UCSD-AML1 (cell line): Measurements from ENCODE around the gene NADSYN1.

Source experiments
- DNase-seq: peaks from one replicate; lab custom pipeline; 2025; ENCODE audit not compliant: unreplicated experiment; lab: John Stamatoyannopoulos, UW

The NADSYN1 gene

DNA sequence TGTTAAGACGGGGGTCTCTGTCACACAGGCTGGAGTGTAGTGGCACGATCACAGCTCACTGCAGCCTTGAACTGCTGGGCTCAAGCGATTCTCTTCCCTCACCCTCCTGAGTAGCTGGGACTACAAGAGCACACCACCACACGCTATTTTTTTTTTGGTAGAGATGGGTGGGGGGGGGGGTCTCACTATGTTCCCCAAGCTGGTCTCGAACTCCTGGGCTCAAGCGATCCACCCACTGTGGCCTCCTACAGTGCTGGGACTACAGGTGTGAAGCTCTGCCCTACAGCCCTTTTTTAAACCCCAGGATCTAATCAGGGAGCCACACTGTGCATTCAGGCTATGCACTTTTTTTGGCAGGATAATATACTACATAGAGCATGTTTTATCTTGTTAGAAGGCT lies 3.4 kb upstream of the NADSYN1 start:
- DNase-seq, result no peak

DNA sequence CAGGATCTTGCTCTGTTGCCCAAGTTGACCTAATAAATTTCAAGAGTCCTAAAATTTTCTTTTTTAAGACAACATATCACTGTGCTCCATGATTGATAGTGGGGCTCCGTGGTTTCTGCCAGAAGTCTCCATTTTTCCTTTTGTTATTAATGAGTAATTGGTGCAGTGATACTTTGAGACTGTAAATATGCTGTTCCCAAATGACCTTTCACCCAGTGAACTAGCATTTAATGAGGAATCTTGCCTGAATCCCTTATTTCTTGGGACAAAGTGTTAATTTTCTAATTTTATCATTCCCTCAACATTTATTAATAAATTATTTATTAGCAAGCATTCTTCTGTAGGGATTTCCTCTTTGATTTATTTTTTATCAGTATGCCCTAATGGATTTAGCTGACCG lies 2.5 kb upstream of the NADSYN1 start:
- no peak for DNase-seq

DNA sequence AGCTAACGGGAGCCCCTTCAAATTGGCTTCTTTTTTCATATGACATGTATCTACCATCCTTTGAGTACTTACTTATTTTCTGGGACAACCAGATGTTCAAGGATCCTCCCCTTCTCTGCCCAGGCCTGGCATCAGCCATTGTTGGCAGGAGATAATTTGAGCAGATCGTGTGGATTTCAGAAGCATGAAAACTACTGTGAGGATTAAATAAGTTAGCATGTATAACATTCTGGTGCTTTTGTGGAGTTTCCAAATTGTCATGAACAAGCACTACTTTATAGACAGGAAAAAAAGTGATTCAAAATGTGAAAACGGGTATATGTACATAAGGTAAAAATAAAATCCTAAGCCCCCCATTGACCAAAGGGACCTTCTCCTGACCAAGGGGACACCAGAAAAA lies 2.1 kb upstream of the NADSYN1 start:
- no peak for DNase-seq

DNA sequence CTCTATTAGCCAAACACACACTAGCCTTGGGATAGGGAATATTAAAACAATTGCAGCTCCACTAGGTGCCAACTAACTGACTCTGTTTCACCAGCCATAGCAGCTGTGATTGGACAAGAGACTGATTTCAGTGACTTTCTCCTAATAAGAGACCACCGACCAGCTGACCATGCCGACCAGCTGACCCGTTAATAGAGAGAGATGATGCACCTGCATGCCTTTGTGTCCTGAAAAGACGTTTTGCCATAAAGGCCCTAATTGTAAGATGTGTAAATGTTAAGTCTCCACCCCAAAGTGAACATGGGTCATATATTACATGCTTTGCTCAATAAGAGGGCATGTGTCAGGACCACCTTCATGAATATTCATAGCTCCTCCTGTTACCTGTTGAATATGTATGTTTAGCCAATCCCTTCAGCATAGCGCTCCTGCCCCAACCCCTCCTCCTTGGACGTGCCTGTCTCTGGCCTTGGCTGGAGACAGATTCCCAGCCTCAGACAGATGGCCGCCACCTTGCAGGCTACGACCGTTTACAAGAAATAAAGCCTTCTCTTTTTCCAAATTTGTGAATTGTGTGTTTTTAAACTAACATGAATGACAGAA lies 1.3 kb upstream of the NADSYN1 start:
- DNase-seq, result peak; percentile 28

DNA sequence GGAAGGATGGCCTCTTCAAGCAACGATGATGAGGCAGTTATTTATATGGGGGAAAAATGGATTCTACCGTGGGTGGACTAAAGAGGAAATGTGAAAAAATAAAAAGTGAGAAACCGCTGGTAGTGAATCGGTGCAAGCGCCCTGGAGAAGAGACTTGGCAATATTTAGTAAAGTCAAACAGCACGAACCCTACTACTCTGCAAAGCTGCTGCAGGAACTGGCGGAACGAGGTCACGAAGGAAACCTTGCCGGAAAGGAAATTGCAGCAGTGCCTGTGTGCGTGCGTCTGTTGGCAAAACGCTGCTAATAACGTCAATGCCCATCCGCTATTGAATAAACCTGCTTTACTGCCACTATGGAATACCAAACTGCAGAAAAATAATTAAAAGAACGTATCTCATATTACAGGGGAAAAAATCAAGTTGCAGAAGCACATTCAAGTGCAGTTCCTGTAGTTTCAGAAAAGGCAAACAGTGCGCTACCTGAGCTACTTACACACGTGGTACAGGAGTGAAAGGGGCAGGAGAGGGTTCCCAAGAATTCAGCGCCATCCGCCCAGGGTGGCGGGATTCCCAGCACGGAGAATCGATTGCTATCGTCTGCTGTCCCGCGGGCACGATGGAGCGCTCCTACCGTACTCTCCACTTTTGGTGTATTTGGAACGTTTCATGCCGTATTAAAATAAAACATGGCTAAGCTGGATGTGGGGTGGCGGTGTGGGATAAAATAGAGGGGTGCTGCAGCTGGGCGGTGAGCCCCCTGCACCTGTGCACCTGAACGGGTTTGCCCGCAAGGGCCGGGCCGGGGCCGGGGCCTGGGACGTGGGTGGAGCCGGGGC lies 585 bp upstream of the NADSYN1 start:
- peak; percentile 59 for DNase-seq

DNA sequence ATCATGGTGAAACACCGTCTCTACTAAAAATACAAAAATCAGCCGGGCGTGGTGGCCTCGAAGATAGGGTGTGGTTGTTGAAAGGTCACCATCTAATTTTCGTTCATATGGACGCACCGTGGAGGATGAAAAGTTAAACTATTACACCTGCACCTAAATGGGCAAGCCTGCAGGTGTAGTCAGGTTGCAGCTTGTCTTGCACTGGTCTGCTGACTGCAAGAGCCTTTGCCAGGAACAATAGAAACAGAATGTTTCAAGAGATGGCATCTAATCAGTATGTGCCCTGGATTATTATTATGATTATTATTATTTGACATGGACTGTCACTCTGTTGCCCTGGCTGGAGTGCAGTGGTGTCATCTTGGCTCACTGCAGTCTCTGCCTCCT lies 908 bp downstream of the NADSYN1 start:
- no peak for DNase-seq

DNA sequence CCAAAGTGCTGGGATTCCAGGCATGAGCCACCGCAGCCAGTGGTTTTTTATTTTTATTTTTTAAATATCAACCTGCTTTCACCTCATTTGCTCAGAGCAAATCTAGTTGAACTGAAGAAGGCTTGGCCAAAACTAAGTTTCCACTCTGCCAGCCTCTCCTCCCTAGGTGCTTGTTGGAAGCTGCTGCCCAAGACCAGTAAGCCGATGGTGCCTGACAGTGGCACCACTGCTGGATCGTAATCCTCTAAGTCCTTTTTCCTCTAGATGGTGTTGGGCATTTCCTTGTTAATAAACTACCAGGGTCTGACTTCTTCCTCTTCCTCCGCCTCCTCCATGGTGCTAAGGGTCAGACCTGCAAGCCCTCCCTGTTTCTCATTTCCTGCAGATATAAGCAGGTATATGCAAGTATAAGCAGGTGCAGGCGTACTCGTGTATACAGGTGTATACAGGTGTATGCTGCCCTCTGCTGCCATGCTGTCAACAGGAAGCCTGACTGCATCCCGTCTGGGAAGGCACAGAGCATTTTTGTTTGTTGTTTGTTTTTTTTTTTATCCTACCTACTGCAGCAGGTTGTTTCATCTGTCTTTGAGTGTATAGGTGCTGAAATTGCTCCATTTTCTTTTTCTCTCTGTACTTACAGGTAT lies 1.6 kb downstream of the NADSYN1 start:
- no peak for DNase-seq

DNA sequence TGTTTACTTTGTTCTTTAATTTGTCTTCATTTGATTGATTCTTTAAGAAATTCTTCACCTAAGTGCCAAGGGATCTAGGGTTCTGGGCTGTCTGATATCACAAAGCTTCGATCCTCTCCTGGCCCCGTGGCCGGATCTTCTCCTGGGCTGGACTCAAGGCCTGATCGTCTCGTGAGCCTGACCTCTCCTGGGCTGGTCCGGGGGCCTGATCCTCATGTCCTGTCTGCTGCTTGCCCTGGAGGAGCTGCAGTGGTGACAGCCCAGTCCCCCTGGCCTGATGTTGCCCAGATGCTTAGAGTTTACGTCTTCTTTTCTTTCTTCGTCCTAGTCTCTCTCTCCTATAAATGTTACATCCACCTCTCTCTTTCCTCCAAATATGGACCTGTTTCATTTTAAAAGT lies 3.3 kb downstream of the NADSYN1 start:
- no peak for DNase-seq

DNA sequence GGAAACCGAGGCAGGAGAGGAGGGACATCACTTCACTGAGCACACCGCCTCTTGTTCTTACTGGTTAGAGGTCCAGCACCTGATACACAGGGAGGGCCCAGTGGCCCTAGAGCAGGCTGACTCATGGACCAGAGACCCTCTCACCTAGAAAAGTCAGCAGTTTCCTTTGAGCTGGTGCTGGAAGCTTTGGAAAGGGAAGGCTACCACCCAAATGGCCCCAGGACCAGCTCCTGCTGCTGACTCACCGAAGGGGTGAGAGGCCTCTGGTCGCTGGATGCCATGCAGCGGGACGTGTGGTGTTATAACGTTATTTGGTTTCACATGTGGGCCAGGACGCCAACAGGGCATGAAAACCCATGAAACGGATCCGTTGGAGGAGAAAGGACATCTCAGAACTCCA lies 3.8 kb downstream of the NADSYN1 start:
- no peak for DNase-seq

DNA sequence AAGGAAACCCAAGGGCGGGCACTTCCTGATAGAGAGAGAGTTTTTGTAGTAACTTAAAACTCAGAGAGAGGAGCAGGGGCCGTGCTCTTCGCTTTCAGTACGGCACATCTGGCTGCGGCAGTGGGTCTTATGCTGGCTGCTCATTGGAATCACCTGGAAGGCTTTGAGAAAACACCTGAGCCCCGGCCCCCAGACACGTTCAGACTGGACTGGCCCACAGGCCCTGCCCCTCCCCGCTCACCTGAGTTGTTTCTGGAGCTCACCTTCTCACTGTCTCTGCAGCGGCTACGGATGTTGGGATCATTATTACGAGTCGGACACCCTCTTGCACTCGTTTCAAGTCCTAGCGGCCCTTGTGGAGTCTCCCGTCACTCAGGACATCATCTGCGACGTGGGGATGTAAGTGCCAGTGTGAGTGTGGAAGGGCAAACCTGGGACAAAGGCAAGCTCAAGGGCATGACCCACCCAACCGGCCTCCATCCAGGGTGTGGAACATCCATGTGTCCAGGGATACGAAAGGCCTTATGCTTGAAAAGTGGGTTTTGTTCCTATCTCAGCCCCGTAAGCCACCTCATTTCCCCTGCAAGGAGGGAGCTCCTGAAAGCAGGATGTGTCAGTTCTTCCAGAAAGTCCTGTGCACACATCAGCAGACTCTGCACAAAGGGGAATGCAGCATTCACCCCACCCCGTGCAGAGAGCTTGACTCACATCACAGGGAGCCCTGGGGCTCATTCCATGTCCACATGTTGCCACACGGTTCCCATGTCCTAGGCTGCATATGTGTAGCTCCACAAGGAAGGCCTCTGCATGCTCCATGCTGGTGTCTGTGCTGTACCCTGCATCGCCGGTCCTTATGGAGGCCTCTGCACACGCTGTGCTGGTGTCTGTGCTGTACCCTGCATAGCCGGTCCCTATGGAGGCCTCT lies 5.4 kb downstream of the NADSYN1 start:
- DNase-seq, result no peak

DNA sequence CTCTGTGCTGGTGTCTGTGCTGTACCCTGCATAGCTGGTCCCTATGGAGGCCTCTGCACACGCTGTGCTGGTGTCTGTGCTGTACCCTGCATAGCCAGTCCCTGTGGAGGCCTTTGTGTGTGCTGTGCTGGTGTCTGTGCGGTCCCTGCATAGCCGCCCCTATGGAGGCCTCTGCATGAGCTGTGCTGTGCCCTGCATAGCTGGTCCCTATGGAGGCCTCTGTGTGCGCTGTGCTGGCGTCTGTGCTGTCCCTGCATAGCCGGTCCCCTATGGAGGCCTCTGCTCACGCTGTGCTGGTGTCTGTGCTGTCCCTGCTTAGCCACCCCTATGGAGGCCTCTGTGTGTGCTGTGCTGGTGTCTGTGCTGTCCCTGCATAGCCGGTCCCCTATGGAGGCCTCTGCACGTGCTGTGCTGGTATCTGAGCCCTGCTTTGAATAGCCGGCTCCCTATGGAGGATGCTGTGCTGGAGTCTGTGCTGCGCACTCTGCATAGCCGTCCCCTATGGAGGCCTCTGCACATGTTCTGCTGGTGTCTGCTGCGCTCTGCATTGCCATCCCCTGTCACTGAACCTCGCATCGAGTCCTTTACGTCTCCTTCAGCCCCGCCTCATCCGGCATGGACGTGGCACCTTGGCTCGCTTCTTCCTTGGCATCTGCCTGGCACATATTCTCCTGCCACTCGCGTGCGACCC lies 6.2 kb downstream of the NADSYN1 start:
- no peak for DNase-seq

DNA sequence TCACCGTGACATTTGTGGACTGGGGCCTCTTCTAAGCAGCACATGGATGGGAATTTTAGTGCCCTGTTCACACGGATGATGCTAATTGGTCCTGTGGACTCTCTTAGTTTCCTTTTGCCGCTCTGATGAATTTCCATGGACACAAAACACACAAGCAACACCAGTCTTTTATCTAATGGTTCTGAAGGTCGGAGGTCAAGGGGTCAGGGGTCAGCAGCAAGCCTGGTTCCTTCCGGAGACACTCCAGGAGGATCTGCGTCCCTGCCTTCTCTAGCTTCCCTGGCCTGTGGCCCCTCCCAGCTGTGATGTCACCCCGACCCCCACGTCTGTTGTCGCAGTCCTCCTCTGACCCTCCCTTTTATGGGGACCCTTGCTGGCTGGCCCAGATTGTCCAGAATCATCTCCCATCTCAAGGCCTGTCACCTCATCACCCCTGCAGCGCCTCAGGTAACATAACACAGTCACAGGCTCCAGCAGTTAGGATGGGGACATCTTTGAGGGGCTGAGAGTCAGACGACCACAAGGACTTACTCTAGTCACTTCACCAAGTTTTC lies 6.8 kb downstream of the NADSYN1 start:
- no peak for DNase-seq

DNA sequence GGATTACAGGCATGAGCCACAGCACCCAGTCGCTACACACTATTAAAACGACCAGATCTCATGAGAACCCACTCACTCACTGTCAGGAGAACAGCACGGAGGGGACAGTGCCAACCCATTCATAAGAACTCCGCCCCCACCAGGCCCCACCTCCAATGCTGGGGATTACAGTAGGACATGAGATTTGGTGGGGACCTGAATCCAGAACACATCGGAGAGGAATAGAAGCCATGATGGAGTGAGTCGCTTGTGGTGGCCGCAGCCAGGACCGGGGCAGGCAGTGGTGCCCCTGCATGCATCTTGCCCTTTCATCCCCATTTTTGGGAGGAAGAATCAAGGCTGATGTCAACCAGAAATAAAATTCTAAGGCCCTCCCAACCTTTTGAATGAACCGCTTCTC lies 8.7 kb downstream of the NADSYN1 start:
- no peak for DNase-seq

DNA sequence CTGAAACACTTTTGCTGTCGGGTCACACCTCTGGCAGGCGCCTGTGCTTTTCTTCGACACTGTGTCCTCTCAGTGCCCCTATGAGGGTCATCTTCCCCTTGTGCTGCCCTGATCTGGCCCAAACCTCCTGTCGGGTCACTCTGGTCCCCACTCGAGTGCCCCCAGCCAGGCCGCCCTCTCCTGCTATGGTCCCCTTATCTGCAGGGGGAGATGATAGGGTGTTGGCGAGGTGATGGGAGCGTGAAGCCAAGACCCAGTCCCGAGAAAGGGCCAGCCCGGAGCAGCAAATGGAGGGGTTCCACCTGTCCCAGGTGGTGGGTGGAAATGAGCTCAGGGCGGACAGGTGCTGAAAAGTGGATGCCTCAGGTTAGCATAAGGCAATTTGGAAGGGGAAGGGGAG lies 9.7 kb downstream of the NADSYN1 start:
- no peak for DNase-seq

DNA sequence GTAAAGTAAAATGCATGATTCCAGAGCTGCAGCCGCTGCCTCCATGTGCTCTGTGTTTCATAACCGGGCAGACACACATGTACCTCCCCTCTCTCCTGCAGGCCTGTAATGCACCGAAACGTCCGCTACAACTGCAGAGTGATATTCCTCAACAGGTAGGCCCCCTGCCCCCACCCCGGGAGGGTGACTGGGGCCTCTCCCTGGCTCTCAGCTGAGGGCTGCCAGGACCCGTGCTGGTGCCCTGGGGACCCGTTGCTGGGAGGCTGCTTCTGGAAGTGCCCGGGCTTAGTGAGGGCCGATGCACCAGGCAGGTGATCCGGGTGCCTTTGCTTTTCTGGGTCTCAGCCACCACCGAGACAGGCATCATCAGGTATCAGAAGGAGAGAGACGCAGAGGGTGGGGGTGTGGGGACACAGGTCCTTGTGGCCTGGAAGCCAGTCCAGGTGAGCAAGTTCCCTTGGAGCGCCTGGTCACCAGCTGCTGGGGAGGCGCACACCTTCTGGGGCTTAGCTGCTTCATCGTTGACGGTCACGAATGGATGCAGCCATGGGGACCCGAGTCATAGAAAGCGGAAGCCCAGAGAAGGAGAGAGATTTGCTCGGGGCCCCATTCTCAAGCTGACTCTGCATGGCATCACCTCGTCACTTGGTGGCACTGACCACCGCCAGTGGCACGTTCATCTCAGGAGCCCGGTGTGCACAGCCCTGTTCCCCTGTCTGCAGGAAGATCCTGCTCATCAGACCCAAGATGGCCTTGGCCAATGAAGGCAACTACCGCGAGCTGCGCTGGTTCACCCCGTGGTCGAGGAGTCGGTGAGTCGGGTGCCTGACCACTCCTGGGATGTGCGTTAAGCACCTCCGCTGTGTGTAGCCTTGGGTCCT lies 10.6 kb downstream of the NADSYN1 start:
- DNase-seq, result no peak

DNA sequence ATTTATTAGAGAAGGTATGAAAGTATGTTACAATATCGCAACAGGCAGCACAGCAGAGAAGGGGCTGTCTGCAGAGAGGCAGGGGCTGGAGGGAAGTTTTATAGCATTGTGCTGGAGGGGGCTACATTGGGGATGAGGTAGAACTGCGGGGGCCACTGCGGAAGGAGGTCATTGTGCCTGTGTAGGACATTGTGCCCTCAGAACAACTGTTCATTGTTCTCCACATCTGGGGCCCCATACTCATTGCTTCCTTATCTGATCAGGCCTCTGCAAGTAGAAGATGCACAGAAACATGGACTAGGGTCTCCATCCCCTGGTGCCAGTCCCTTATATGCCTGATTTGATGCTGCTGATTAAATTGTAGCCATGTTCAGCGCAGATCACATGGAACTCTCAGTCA lies 12.1 kb downstream of the NADSYN1 start:
- no peak for DNase-seq

DNA sequence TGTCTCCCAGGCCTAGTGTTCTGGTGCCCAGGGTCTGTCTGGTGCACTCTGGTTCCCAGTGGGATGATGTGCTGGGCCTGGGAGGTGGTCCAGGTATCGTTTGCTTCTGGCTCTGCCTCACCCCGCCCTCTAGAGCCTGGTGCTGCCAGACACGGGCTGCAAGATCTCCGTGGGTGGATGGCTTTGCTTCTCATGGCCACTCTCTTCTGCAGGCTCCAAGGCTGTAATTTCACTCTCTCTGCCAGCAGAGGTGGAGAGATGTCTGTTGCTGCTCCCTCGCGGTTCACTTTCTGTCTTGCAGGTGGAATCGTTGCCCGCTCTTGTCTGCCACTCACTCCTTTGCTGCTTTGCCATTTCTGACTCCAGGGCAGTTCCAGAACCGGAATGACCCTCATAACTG lies 13.4 kb downstream of the NADSYN1 start:
- DNase-seq, result no peak

DNA sequence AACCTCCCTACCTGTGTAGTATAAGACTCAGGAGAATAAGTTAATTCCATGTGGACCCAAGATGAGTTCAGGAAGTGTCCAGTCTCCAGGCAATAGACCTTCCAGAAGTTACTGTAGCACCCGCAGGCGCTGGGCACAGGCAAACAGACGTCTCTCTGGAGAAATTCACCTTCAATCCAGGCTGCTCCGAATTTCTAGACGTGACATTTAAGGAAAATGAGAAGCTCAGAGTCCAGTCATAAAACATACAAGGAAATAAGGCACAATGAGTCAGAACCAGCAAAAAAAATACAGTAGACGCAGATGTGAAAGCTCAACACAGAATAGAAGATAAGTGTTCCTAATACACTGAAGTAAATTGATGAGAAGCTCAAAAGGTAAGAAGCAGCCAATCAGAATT lies 14.2 kb downstream of the NADSYN1 start:
- DNase-seq, result no peak

DNA sequence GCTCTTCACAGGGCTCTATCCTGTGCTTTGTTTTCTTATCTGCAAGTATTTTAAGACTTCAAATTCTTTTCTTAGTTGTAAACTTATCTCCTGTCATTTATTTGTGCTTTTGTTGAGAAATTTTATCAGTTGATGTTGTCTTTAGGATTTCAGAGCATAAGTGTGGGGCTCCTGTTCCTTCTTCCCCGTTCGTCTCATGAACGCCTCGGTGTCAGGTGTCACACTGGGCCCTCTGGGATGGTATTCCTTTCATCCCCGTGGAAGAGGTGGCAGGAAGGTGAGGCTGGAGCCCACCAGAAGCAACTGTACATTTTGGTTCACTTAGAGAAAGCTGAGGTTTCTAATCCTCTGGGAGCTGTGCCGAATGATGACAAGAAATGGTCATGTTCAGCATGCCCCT lies 17.9 kb downstream of the NADSYN1 start:
- DNase-seq, result no peak
